Mesenteric fat pad (tissue), 1 donor: ENCODE data around the gene TNNC1. TPM values are rescaled to one million over a fixed set of nuclear protein-coding genes. Genes with fewer than 3 reads are reported as not detected.

Experiments
- DNase-seq: peaks from one replicate; pipeline ENCODE4 v3.0.0-alpha.2; 2020; ENCODE audit warnings: low spot score
- long read RNA-seq: library from polyadenylated mRNA; unstranded; transcript quantifications from one replicate; pipeline ENCODE4 v2.0.0, GENCODE V29; 2020
- total RNA-seq: library from RNA; stranded (reverse); fragmentation: NEBNext Ultra II Directional; extraction: Animal tissue kit (Norgen Biotek cat#: 25700); gene quantifications from one replicate; pipeline ENCODE4 v1.2.1, GENCODE V29; 2021
- donor health status: DM: yes; HTN: yes; CAD: no.

TNNC1 gene
- not detected for total RNA-seq
- long read RNA-seq = 0 reads

GRCh38 chr3:52453496-52454249, at the start of gene TNNC1:
TNNC1 (minus strand) TSS chr3:52454041; CDS start chr3:52454015, 26 bp downstream.
- DNase-seq = no peak

- no peak for DNase-seq
These were observed 49.0 kb upstream of the TNNC1 start for GRCh38 chr3:52502808-52503350.

- no peak for DNase-seq
These were observed 48.2 kb upstream of the TNNC1 start for GRCh38 chr3:52502001-52502400.

GRCh38 chr3:52501046-52501445, 47.2 kb upstream of the TNNC1 start:
- no peak for DNase-seq

- no peak for DNase-seq
These were observed 44.6 kb upstream of the TNNC1 start for GRCh38 chr3:52498137-52499054.

GRCh38 chr3:52495777-52496602, 42.1 kb upstream of the TNNC1 start:
- DNase-seq = no peak

GRCh38 chr3:52494886-52495495, 41.1 kb upstream of the TNNC1 start, which contains the start of gene STAB1:
STAB1 (plus strand) TSS chr3:52495338; CDS start chr3:52495414, 76 bp downstream.
- DNase-seq = no peak

- DNase-seq = no peak
These were observed 40.6 kb upstream of the TNNC1 start for GRCh38 chr3:52494445-52494844.

- no peak for DNase-seq
These were observed 39.6 kb upstream of the TNNC1 start for GRCh38 chr3:52493232-52494017.

GRCh38 chr3:52492059-52492458, 38.2 kb upstream of the TNNC1 start:
- DNase-seq = no peak

GRCh38 chr3:52490939-52491526, 37.2 kb upstream of the TNNC1 start:
- DNase-seq = no peak

GRCh38 chr3:52490035-52490938, 36.4 kb upstream of the TNNC1 start:
- DNase-seq = no peak

- DNase-seq = no peak
These were observed 35.6 kb upstream of the TNNC1 start for GRCh38 chr3:52489453-52489852.

- DNase-seq = no peak
These were observed 34.9 kb upstream of the TNNC1 start for GRCh38 chr3:52488746-52489145.

GRCh38 chr3:52487788-52488691, 34.2 kb upstream of the TNNC1 start:
- no peak for DNase-seq

GRCh38 chr3:52487050-52487787, 33.4 kb upstream of the TNNC1 start:
- no peak for DNase-seq
